Upper lobe of right lung (tissue), 1 donor: ENCODE data around the gene EPX. TPM values are rescaled to one million over a fixed set of nuclear protein-coding genes. Genes with fewer than 3 reads are reported as not detected.
"Not testable (repeated sequence)": the region's sequence is repeated elsewhere in the genome, so short reads cannot be mapped to it uniquely, and the experiment has no call there.

Source experiments
- ATAC-seq: fragments of 200-7000 bp; cut with Tn5 transposase; one replicate; pipeline ENCODE4 v1.9.1; 2020; ENCODE audit warnings: mild to moderate bottlenecking, moderate library complexity
- DNase-seq: peaks from one replicate; pipeline ENCODE4 v3.0.0-alpha.2; 2020
- H3K27ac ChIP-seq: fragments of 200-600 bp; one replicate; pipeline ENCODE4 v1.8.0; 2022
- H3K27me3 ChIP-seq: fragments of 200-600 bp; one replicate; pipeline ENCODE4 v1.8.0; 2022; ENCODE audit warnings: mild to moderate bottlenecking
- H3K36me3 ChIP-seq: fragments of 200-600 bp; one replicate; pipeline ENCODE4 v1.8.0; 2022
- H3K4me1 ChIP-seq: fragments of 200-600 bp; one replicate; pipeline ENCODE4 v1.8.0; 2022
- H3K4me3 ChIP-seq: fragments of 200-600 bp; one replicate; pipeline ENCODE4 v1.8.0; 2022; ENCODE audit warnings: mild to moderate bottlenecking
- H3K9me3 ChIP-seq: fragments of 200-600 bp; one replicate; pipeline ENCODE4 v1.8.0; 2022
- intact Hi-C: fragments of 100-400 bp; cut with DNase I; formaldehyde crosslinking; loops from one replicate; pipeline ENCODE4 v1.11.0; 2022
- long read RNA-seq: library from polyadenylated mRNA; unstranded; transcript quantifications from one replicate; pipeline ENCODE4 v2.0.0, GENCODE V29; 2021
- total RNA-seq: library from RNA; stranded (reverse); fragmentation: NEBNext Ultra II Directional; extraction: Animal tissue kit (Norgen Biotek cat#: 25700); gene quantifications from one replicate; pipeline ENCODE4 v1.2.1, GENCODE V29; 2021
- TF ChIP-seq, protein P1 (sequence below): fragments of 200-600 bp; IDR thresholded peaks from one replicate; pipeline ENCODE4 v1.8.0; 2022; ENCODE audit warnings: antibody characterized with exemption
- donor health status: DM: no; HTN: yes; CAD: no; lungs with severe emphysema.

Gene EPX, protein sequence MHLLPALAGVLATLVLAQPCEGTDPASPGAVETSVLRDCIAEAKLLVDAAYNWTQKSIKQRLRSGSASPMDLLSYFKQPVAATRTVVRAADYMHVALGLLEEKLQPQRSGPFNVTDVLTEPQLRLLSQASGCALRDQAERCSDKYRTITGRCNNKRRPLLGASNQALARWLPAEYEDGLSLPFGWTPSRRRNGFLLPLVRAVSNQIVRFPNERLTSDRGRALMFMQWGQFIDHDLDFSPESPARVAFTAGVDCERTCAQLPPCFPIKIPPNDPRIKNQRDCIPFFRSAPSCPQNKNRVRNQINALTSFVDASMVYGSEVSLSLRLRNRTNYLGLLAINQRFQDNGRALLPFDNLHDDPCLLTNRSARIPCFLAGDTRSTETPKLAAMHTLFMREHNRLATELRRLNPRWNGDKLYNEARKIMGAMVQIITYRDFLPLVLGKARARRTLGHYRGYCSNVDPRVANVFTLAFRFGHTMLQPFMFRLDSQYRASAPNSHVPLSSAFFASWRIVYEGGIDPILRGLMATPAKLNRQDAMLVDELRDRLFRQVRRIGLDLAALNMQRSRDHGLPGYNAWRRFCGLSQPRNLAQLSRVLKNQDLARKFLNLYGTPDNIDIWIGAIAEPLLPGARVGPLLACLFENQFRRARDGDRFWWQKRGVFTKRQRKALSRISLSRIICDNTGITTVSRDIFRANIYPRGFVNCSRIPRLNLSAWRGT
- total RNA-seq, result not detected
- long read RNA-seq, result 0 reads

DNA sequence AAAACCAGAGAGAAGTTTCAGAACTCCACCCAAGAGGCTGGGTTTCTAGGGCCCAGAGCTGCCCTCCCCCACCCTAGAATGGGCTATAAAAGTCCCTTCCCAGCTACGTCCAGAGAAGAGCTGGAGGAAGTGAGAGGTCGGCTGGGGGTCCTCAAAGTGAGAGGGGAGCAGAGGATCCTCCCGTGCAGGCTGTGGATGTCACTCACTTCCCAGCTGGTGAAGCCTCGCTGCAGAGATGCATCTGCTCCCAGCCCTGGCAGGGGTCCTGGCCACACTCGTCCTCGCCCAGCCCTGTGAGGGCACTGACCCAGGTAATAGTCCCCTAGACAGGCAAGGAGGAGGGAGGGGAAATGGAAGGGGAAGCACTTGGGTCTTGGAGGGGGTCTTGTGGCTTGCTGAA lies at the start of gene EPX:
TSS of gene EPX (plus strand) at position 115 of the 400 bp plus-strand sequence. CDS start at position 236, 121 bp downstream.
- ATAC-seq (no peak), DNase-seq (no peak)
- Histone ChIP-seq H3K9me3 (no peaks in the 10 kb centered on the region), H3K4me1 (no peaks in the 10 kb centered on the region), H3K36me3 (no peaks in the 10 kb centered on the region), H3K4me3 (no peak within 1 kb of the TSS), H3K27me3 (peaks cover 13% of the 10 kb centered on the region), H3K27ac (no peak within 1 kb of the TSS)
- intact Hi-C loops, result no loop called here
- TF ChIP-seq, protein P1, sequence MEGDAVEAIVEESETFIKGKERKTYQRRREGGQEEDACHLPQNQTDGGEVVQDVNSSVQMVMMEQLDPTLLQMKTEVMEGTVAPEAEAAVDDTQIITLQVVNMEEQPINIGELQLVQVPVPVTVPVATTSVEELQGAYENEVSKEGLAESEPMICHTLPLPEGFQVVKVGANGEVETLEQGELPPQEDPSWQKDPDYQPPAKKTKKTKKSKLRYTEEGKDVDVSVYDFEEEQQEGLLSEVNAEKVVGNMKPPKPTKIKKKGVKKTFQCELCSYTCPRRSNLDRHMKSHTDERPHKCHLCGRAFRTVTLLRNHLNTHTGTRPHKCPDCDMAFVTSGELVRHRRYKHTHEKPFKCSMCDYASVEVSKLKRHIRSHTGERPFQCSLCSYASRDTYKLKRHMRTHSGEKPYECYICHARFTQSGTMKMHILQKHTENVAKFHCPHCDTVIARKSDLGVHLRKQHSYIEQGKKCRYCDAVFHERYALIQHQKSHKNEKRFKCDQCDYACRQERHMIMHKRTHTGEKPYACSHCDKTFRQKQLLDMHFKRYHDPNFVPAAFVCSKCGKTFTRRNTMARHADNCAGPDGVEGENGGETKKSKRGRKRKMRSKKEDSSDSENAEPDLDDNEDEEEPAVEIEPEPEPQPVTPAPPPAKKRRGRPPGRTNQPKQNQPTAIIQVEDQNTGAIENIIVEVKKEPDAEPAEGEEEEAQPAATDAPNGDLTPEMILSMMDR, result no peak

DNA sequence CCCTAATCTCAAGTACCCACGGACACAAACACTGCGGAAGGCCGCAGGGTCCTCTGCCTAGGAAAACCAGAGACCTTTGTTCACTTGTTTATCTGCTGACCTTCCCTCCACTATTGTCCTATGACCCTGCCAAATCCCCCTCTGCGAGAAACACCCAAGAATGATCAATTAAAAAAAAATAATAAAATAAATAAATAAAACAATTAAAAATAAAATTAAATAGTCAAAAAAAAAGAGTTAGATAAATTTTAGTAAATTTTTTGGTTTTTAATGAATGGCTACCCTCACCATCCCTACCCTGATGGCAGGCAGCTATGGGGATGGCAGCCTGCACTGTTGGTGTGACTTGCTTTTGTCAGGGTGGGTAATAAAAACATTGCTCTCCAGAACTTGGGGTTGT lies 49.2 kb upstream of the EPX start:
- intact Hi-C loops, result not testable (repeated sequence)

DNA sequence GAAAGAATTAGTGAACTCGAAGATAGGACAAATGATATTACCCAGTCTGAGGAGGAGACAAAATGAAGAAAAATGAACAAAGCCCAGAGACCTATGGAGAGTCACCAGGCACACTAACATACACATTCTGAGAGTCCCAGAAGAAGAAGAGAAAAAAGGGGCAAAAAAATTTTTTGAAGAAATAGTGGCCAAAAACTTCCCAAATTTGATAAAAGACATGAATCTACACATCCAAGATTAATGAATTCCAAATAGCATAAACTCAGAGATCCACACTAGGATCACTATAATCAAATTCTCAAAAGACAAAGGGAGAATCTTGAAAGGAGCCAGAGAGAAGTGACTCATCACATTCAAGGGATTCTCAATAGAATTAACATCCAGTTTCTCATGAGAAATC lies 47.7 kb upstream of the EPX start:
- TF ChIP-seq, protein P1, result no peak
- no peak for DNase-seq
- intact Hi-C loops, result no loop called here
- no peak for ATAC-seq
- H3K9me3 ChIP-seq, result peaks cover 5% of the 10 kb centered on the region
- H3K4me3 ChIP-seq, result no peak overlapping the region
- no peaks in the 10 kb centered on the region for H3K36me3 ChIP-seq
- no peaks in the 10 kb centered on the region for H3K4me1 ChIP-seq
- peaks cover 1% of the 10 kb centered on the region for H3K27me3 ChIP-seq
- H3K27ac ChIP-seq, result no peak overlapping the region

More for the DNA sequence above, 49.2 kb upstream of the EPX start:
- not testable (repeated sequence) for H3K4me3 ChIP-seq, H3K36me3 ChIP-seq, H3K27ac ChIP-seq, H3K9me3 ChIP-seq, ATAC-seq, DNase-seq, H3K4me1 ChIP-seq
- peaks cover 11% of the 10 kb centered on the region for H3K27me3 ChIP-seq

DNA sequence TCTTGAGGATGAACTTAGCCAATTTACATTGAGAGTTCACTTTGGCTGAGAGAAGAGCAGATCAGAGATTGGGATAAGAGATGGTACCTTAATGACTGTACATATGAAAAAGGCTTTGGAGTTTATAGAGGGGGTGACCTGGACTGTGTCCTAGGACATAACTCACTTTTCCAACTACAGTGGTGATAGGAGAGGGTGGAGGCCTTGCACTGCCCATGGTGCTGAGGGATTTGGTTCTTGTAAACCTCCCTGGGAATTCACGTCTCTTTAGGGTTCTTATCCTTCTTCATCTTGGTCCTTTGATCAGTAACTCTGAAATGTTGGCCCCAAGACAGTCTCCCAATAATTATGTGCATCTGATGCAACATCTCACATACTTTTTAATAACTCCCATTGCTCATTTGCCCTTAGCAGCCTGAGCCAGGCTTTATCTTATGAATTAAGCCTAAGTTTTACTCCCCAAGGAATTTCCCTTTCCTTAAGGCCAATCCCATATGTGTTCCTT lies 44.5 kb upstream of the EPX start, which contains the start of gene OR4D1:
TSS of gene OR4D1 (plus strand) at position 455 of the 505 bp plus-strand sequence. CDS start 6,770 bp downstream, outside the sequence.
- Histone ChIP-seq H3K9me3 (peaks cover 5% of the 10 kb centered on the region), H3K36me3 (no peaks in the 10 kb centered on the region), H3K4me1 (no peaks in the 10 kb centered on the region), H3K27me3 (peaks cover 4% of the 10 kb centered on the region), H3K27ac (no peak within 1 kb of the TSS), H3K4me3 (no peak within 1 kb of the TSS)
- no peak for ATAC-seq
- DNase-seq, result no peak
- intact Hi-C loops, result no loop called here
- TF ChIP-seq, protein P1, result no peak

DNA sequence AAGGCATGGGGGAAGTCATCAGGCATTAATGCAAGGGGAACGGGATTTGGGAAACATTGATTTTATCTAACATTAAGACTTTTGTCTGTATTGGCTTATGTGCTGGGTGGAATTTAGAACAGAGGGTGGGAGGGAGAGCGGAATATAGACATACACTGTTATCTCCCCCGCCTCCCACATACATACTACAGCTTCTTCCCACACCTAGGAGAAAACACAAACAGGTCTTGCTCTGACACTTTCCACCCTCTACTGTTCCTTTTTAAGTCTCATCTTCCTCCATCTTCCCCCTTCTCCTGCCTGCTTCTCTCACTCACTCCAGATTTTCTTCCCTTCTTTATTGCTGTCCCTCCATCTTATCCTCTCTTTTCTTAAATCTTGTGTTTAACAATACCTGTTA lies 43.9 kb upstream of the EPX start:
- peaks cover 5% of the 10 kb centered on the region for H3K9me3 ChIP-seq
- H3K4me1 ChIP-seq, result no peaks in the 10 kb centered on the region
- intact Hi-C loops, result no loop called here
- H3K36me3 ChIP-seq, result no peaks in the 10 kb centered on the region
- ATAC-seq (no peak), DNase-seq (no peak)
- H3K27me3 ChIP-seq, result peaks cover 4% of the 10 kb centered on the region
- H3K4me3 ChIP-seq, result no peak overlapping the region
- TF ChIP-seq, protein P1, result no peak
- no peak overlapping the region for H3K27ac ChIP-seq

DNA sequence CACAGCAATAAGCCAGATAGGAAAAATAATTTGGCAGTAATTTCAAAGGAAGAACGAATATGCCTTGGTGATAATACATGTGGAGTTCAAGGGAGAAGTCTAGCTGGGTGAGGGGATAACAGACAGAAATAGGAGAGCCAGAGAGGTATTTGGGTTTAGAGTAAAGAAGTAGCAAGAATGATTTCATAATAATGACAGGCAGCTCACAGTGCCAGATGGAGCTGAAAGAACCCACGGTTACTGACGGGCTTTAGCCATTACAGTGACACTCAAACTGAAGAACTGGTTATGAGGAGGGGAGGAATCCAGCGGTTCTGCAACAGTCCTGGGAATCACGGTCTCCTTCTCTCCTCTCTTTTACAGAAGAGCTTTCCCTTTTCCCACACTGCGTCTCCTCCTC lies 42.1 kb upstream of the EPX start:
- no peak for ATAC-seq
- intact Hi-C loops, result no loop called here
- H3K9me3 ChIP-seq, result peaks cover 5% of the 10 kb centered on the region
- H3K27ac ChIP-seq, result no peak overlapping the region
- TF ChIP-seq, protein P1, result no peak
- DNase-seq, result no peak
- H3K36me3 ChIP-seq, result no peaks in the 10 kb centered on the region
- H3K4me3 ChIP-seq, result no peak overlapping the region
- peaks cover 8% of the 10 kb centered on the region for H3K27me3 ChIP-seq
- no peaks in the 10 kb centered on the region for H3K4me1 ChIP-seq
